Pancreas (tissue), 8 donors: ENCODE results near the gene GPR45. TPM values are rescaled to one million over a fixed set of nuclear protein-coding genes. Genes with fewer than 3 reads are reported as not detected.

Source experiments
- polyA plus RNA-seq, 2 donors: library from polyadenylated mRNA; stranded (reverse); fragments of 200-250 nt; gene quantifications; one replicate each; pipeline ENCODE4 v1.2.3, GENCODE V29; 2013
- total RNA-seq, 6 donors: library from RNA; stranded (reverse); fragmentation: NEBNext Ultra II Directional in 4 of 6; extraction: Animal tissue kit (Norgen Biotek cat#: 25700) in 4 of 6; gene quantifications; one replicate each; pipeline versions ENCODE4 v1.2.1 to v1.2.4, GENCODE V29; 2021 to 2023
- donor health status: healthy with polysubstance abuse.
- donor health status: DM: no; HTN: no; CAD: no; lungs with moderate emphysema.
- donor health status: DM: no; HTN: no; CAD: no.
- donor health status: Bipolar disorder and iron deficiency.
- donor health status: DM: yes; HTN: yes; CAD: no.
- donor health status: DM: no; HTN: no; CAD: no.
- donor health status: DM: no; HTN: no; CAD: no.
- donor health status: DM: yes; HTN: yes; CAD: no.

Gene GPR45
- total and polyA plus RNA-seq, 8 donors = 0.09 TPM; not detected in 7

Other genes starting within 250 kb of the GPR45 start
- gene MRPS9, start 203.7 kb upstream of the GPR45 start, total RNA-seq = 10 to 100 TPM in 3 of 6 donors, 1 to 10 TPM in 3; 8.8 to 14.5 (median 10.0) TPM
- gene MRPS9, start 203.7 kb upstream of the GPR45 start, polyA plus RNA-seq = 10 to 100 TPM; 13.1 to 23.6 TPM
- 10 to 100 TPM in 1 of 6 donors, 1 to 10 TPM in 5; 7.2 to 11.5 (median 9.3) TPM for gene TGFBRAP1, start 88.0 kb downstream of the GPR45 start, total RNA-seq
- 1 to 10 TPM; 3.6 to 6.7 TPM for gene TGFBRAP1, start 88.0 kb downstream of the GPR45 start, polyA plus RNA-seq
- gene C2orf49, start 95.8 kb downstream of the GPR45 start, total RNA-seq = 10 to 100 TPM in 1 of 6 donors, 1 to 10 TPM in 5; 6.4 to 10.2 (median 7.4) TPM
- gene C2orf49, start 95.8 kb downstream of the GPR45 start, polyA plus RNA-seq = 1 to 10 TPM; 4.2 to 5.9 TPM
- 1 to 10 TPM; 1.4 to 5.2 (median 3.1) TPM for gene FHL2, start 157.3 kb downstream of the GPR45 start, total RNA-seq
- gene FHL2, start 157.3 kb downstream of the GPR45 start, polyA plus RNA-seq = 1 to 10 TPM; 5.0 to 9.1 TPM